ENCODE measurements around the gene COL24A1. TPM values are rescaled to one million over a fixed set of nuclear protein-coding genes. Genes with fewer than 3 reads are reported as not detected.
A peak's percentile ranks its signal among the peaks of the same experiment; 100 is the strongest.

Gene COL24A1
- total and polyA plus RNA-seq, 2 donors from 2014 or later = 0.47 to 0.54 TPM

- Histone ChIP-seq H3K4me1 (ENCODE audit: control insufficient read depth in 2 of 3, insufficient read depth in 2 of 3, low read depth in 1 of 3, low read length in 3 of 3) (no peaks in the 10 kb centered on the region), H3K9ac (ENCODE audit: low read length in 3 of 3) (no peak overlapping the region), H3K27ac (ENCODE audit: low read depth in 2 of 2, low read length in 2 of 2) (no peak overlapping the region), H3K4me3 (ENCODE audit: low read length in 3 of 3) (no peak overlapping the region), H3K9me3 (ENCODE audit: control insufficient read depth in 2 of 3, insufficient read depth in 1 of 3, low read length in 3 of 3) (no peaks in the 10 kb centered on the region), H3K36me3 (ENCODE audit: control insufficient read depth in 2 of 3, insufficient read depth in 3 of 3, low read length in 3 of 3) (no peaks in the 10 kb centered on the region), H3K27me3 (ENCODE audit: control insufficient read depth, insufficient read depth, low read length) (no peaks in the 10 kb centered on the region)
- intact Hi-C loops (cut with DNase I) = no loop called here
- no peak for TF ChIP-seq CTCF (IDR thresholded peaks at IDR 0.05; ENCODE audit: borderline replicate concordance, extremely low read depth, insufficient read depth)
- FAIRE-seq (no peak), DNase-seq (no peak)
Observed at GRCh38 chr1:85857991-85858390, 298.6 kb downstream of the COL24A1 start.

GRCh38 chr1:85850238-85850637 is 306.3 kb downstream of the COL24A1 start:
- Histone ChIP-seq H3K9me3 (ENCODE audit: control insufficient read depth in 2 of 3, insufficient read depth in 1 of 3, low read length in 3 of 3) (no peaks in the 10 kb centered on the region), H3K36me3 (ENCODE audit: control insufficient read depth in 2 of 3, insufficient read depth in 3 of 3, low read length in 3 of 3) (no peaks in the 10 kb centered on the region), H3K27me3 (ENCODE audit: control insufficient read depth, insufficient read depth, low read length) (no peaks in the 10 kb centered on the region), H3K4me1 (ENCODE audit: control insufficient read depth in 2 of 3, insufficient read depth in 2 of 3, low read depth in 1 of 3, low read length in 3 of 3) (peaks cover 0 to 7% (median 0%) of the 10 kb centered on the region in 3 donors), H3K27ac (ENCODE audit: low read depth in 2 of 2, low read length in 2 of 2) (no peak overlapping the region), H3K4me3 (ENCODE audit: low read length in 3 of 3) (no peak overlapping the region), H3K9ac (ENCODE audit: low read length in 3 of 3) (no peak overlapping the region)
- TF ChIP-seq CTCF (IDR thresholded peaks at IDR 0.05; ENCODE audit: borderline replicate concordance, extremely low read depth, insufficient read depth) = no peak
- DNase-seq (peak in 2 of 5 donors; percentile 34 to 63), FAIRE-seq (no peak)
- intact Hi-C loops (cut with DNase I) = no loop called here

- no peak for FAIRE-seq
- peak in 2 of 5 donors; percentile 7 to 16 for DNase-seq
- Histone ChIP-seq H3K27me3 (ENCODE audit: control insufficient read depth, insufficient read depth, low read length) (no peaks in the 10 kb centered on the region), H3K4me3 (ENCODE audit: low read length in 3 of 3) (no peak overlapping the region), H3K9me3 (ENCODE audit: control insufficient read depth in 2 of 3, insufficient read depth in 1 of 3, low read length in 3 of 3) (no peaks in the 10 kb centered on the region), H3K36me3 (ENCODE audit: control insufficient read depth in 2 of 3, insufficient read depth in 3 of 3, low read length in 3 of 3) (no peaks in the 10 kb centered on the region), H3K27ac (ENCODE audit: low read depth in 2 of 2, low read length in 2 of 2) (no peak overlapping the region), H3K9ac (ENCODE audit: low read length in 3 of 3) (no peak overlapping the region), H3K4me1 (ENCODE audit: control insufficient read depth in 2 of 3, insufficient read depth in 2 of 3, low read depth in 1 of 3, low read length in 3 of 3) (peaks cover 0 to 7% (median 0%) of the 10 kb centered on the region in 3 donors)
- TF ChIP-seq CTCF (IDR thresholded peaks at IDR 0.05; ENCODE audit: borderline replicate concordance, extremely low read depth, insufficient read depth) = no peak
- intact Hi-C loops (cut with DNase I) = no loop called here
Observed at GRCh38 chr1:85849660-85850059, 306.9 kb downstream of the COL24A1 start.

- FAIRE-seq (no peak), DNase-seq (no peak)
- Histone ChIP-seq H3K9ac (ENCODE audit: low read length in 3 of 3) (no peak overlapping the region), H3K27me3 (ENCODE audit: control insufficient read depth, insufficient read depth, low read length) (no peaks in the 10 kb centered on the region), H3K9me3 (ENCODE audit: control insufficient read depth in 2 of 3, insufficient read depth in 1 of 3, low read length in 3 of 3) (no peaks in the 10 kb centered on the region), H3K4me3 (ENCODE audit: low read length in 3 of 3) (no peak overlapping the region), H3K27ac (ENCODE audit: low read depth in 2 of 2, low read length in 2 of 2) (no peak overlapping the region), H3K36me3 (ENCODE audit: control insufficient read depth in 2 of 3, insufficient read depth in 3 of 3, low read length in 3 of 3) (no peaks in the 10 kb centered on the region), H3K4me1 (ENCODE audit: control insufficient read depth in 2 of 3, insufficient read depth in 2 of 3, low read depth in 1 of 3, low read length in 3 of 3) (peaks cover 0 to 7% (median 0%) of the 10 kb centered on the region in 3 donors)
- TF ChIP-seq CTCF (IDR thresholded peaks at IDR 0.05; ENCODE audit: borderline replicate concordance, extremely low read depth, insufficient read depth) = no peak
- intact Hi-C loops (cut with DNase I) = no loop called here
Observed at GRCh38 chr1:85847356-85847755, 309.2 kb downstream of the COL24A1 start.
